WTC11 (cell line): ENCODE results near the gene CFAP68.

Source experiments
- E2F1 ChIP-seq: sonication (generic); formaldehyde crosslinking; IDR thresholded peaks from 2 replicates; pipeline ENCODE4 v1.8.0; 2022; ENCODE audit warnings: mild to moderate bottlenecking, missing genetic modification reagents
- ESRRA ChIP-seq: sonication (generic); formaldehyde crosslinking; IDR thresholded peaks from 2 replicates; pipeline ENCODE4 v1.8.1; 2022; ENCODE audit warnings: mild to moderate bottlenecking, missing genetic modification reagents, borderline replicate concordance
- FOXP1 ChIP-seq: sonication (generic); formaldehyde crosslinking; IDR thresholded peaks from 2 replicates; pipeline ENCODE4 v1.8.0; 2022; ENCODE audit warnings: missing genetic modification reagents, mild to moderate bottlenecking, moderate library complexity, borderline replicate concordance
- JUN ChIP-seq: sonication (generic); formaldehyde crosslinking; IDR thresholded peaks from 2 replicates; pipeline ENCODE4 v1.8.0; 2023; ENCODE audit warnings: mild to moderate bottlenecking, missing genetic modification reagents
- SMAD3 ChIP-seq: sonication (generic); formaldehyde crosslinking; IDR thresholded peaks from 2 replicates; pipeline ENCODE4 v1.8.0; 2022; ENCODE audit warnings: missing genetic modification reagents, mild to moderate bottlenecking, borderline replicate concordance
- SP1 ChIP-seq: sonication (generic); formaldehyde crosslinking; conservative IDR thresholded peaks from 2 replicates; pipeline ENCODE4 v1.8.1; 2022; ENCODE audit warnings: missing genetic modification reagents
- TP53 ChIP-seq: sonication (generic); formaldehyde crosslinking; IDR thresholded peaks from 2 replicates; pipeline ENCODE4 v1.8.1; 2023; ENCODE audit warnings: mild to moderate bottlenecking, missing genetic modification reagents
- ZNF232 ChIP-seq: sonication (generic); formaldehyde crosslinking; IDR thresholded peaks from 2 replicates; pipeline ENCODE4 v1.8.0; 2022; ENCODE audit warnings: mild to moderate bottlenecking, missing genetic modification reagents
- TF ChIP-seq, protein P1 (sequence below): fragments of 200-600 bp; IDR thresholded peaks from 2 replicates; pipeline ENCODE4 v1.8.0; 2022; ENCODE audit warnings: antibody characterized with exemption

- no peak for TF ChIP-seq FOXP1
- TF ChIP-seq JUN (CRISPR knock-in tag) = no peak
- TF ChIP-seq, protein P1, sequence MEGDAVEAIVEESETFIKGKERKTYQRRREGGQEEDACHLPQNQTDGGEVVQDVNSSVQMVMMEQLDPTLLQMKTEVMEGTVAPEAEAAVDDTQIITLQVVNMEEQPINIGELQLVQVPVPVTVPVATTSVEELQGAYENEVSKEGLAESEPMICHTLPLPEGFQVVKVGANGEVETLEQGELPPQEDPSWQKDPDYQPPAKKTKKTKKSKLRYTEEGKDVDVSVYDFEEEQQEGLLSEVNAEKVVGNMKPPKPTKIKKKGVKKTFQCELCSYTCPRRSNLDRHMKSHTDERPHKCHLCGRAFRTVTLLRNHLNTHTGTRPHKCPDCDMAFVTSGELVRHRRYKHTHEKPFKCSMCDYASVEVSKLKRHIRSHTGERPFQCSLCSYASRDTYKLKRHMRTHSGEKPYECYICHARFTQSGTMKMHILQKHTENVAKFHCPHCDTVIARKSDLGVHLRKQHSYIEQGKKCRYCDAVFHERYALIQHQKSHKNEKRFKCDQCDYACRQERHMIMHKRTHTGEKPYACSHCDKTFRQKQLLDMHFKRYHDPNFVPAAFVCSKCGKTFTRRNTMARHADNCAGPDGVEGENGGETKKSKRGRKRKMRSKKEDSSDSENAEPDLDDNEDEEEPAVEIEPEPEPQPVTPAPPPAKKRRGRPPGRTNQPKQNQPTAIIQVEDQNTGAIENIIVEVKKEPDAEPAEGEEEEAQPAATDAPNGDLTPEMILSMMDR = no peak
- no peak for TF ChIP-seq SMAD3
- TF ChIP-seq TP53 (CRISPR knock-in tag) = no peak
- no peak for TF ChIP-seq SP1 (CRISPR knock-in tag)
- no peak for TF ChIP-seq ESRRA (CRISPR knock-in tag)
- no peak for TF ChIP-seq E2F1
- no peak for TF ChIP-seq ZNF232 (CRISPR knock-in tag)
Observed at GRCh38 chr11:111934306-111934705, 55.0 kb downstream of the CFAP68 start.
